DOHH2 (cell line): ENCODE results near the gene SEC63.
"Not testable (repeated sequence)": the region's sequence is repeated elsewhere in the genome, so short reads cannot be mapped to it uniquely, and the experiment has no call there.

ENCODE experiments used
- H3F3A ChIP-seq: fragments of 200-600 bp; sonication (generic), shearing (Covaris generic); 2 replicates; pipeline ENCODE4 v1.6.0; 2016; ENCODE audit warnings: antibody characterized with exemption, mild to moderate bottlenecking; ENCODE audit not compliant: control insufficient read depth, insufficient read depth
- H3K27ac ChIP-seq: fragments of 200-600 bp; sonication (generic); 2 replicates; pipeline ENCODE4 v1.5.1; 2014; ENCODE audit warnings: low read depth, mild to moderate bottlenecking, low read length, moderate library complexity
- H3K27me3 ChIP-seq: fragments of 200-600 bp; sonication (generic); 2 replicates; pipeline ENCODE4 v1.6.1; 2014; ENCODE audit warnings: mild to moderate bottlenecking, low read length, mixed read lengths; ENCODE audit not compliant: control insufficient read depth
- H3K36me3 ChIP-seq: fragments of 200-600 bp; sonication (generic); 2 replicates; pipeline ENCODE4 v1.6.1; 2014; ENCODE audit warnings: mild to moderate bottlenecking, low read length, moderate library complexity, mixed read lengths; ENCODE audit not compliant: control insufficient read depth
- H3K4me1 ChIP-seq: fragments of 200-600 bp; sonication (generic); 2 replicates; pipeline ENCODE4 v1.6.1; 2014; ENCODE audit warnings: mild to moderate bottlenecking, low read length, mixed read lengths; ENCODE audit not compliant: control insufficient read depth
- H3K4me2 ChIP-seq: fragments of 200-600 bp; sonication (generic); 2 replicates; pipeline ENCODE4 v1.6.0; 2014; ENCODE audit warnings: mild to moderate bottlenecking, low read length, moderate library complexity
- H3K4me3 ChIP-seq: fragments of 200-600 bp; sonication (generic); 2 replicates; pipeline ENCODE4 v1.5.1; 2014; ENCODE audit warnings: mild to moderate bottlenecking, low read length, mixed read lengths
- H3K79me2 ChIP-seq: fragments of 200-600 bp; sonication (generic); 2 replicates; pipeline ENCODE4 v1.6.1; 2014; ENCODE audit warnings: mild to moderate bottlenecking, low read length, mixed read lengths; ENCODE audit not compliant: control insufficient read depth
- H3K9me2 ChIP-seq: fragments of 200-600 bp; sonication (generic); replicated peaks from 2 replicates; pipeline ENCODE4 v1.6.1; 2014; ENCODE audit warnings: mild to moderate bottlenecking, low read length, mixed read lengths; ENCODE audit not compliant: control insufficient read depth
- H3K9me3 ChIP-seq: fragments of 200-600 bp; sonication (generic); 2 replicates; pipeline ENCODE4 v1.6.1; 2014; ENCODE audit warnings: antibody characterized with exemption, low read length, mixed read lengths; ENCODE audit not compliant: control insufficient read depth, insufficient read depth
- H4K20me1 ChIP-seq: fragments of 200-600 bp; sonication (generic); 2 replicates; pipeline ENCODE4 v1.6.0; 2014; ENCODE audit warnings: low read depth, mild to moderate bottlenecking, antibody characterized with exemption, low read length, moderate library complexity; ENCODE audit not compliant: control insufficient read depth, insufficient read depth
- EZH2phosphoT487 ChIP-seq: fragments of 200-600 bp; sonication (generic); IDR thresholded peaks from 2 replicates; pipeline ENCODE4 v1.6.1; 2017; ENCODE audit warnings: borderline replicate concordance, mild to moderate bottlenecking, antibody characterized with exemption, low read length, moderate library complexity, mixed read lengths
- TF ChIP-seq, protein P1 (sequence below): fragments of 200-600 bp; sonication (generic); IDR thresholded peaks from one replicate; pipeline ENCODE4 v1.5.1; 2014; ENCODE audit warnings: antibody characterized with exemption, mild to moderate bottlenecking, low read depth, low read length; ENCODE audit not compliant: poor library complexity, severe bottlenecking

Gene SEC63

DNA sequence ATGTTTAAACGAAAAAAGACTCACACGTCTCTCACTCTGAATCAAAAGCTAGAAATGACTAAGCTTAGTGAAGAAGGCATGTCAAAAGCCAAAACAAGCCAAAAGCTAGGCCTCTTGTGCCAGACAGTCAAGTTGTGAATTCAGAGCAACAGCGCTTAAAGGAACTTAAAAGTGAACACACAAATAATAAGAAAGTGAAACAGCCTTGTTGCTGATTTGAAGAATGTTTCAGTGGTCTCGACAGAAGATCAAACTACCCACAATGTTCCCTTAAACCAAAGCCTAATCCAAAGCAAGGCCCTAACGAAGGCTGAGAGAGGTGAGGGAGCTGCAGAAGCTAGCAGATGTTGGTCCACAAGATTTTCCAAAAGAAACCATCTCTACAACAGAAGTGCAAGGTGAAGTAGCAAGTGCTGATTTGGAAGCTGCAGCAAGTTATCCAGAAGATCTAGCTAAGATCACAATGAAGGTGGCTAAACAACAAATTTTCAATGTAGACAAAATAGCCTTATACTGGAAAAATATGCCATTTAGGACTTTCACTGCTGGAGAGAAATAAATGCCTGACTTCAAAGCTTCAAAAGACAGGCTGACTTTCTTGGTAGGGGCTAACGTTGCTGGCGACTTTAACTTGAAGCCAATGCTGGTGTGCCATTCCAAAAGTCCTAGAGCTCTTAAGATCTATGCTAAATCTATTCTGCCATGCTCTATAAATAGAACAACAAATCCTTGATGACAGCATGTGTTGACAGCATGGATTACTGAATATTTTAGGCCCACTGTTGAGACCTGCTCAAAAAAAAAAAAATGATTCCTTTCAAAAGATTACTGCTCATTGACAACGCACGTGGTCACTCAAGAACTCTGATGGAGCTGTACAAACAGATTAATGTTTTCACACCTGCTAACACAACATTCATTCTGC is 40.3 kb downstream of the SEC63 start:
- no peaks in the 10 kb centered on the region for H3K79me2 ChIP-seq
- H3K4me2 ChIP-seq: no peak overlapping the region
- H3K27ac ChIP-seq: no peak overlapping the region
- H3K9me3 ChIP-seq: no peaks in the 10 kb centered on the region
- H4K20me1 ChIP-seq: no peaks in the 10 kb centered on the region
- H3K9me2 ChIP-seq: no peaks in the 10 kb centered on the region
- no peak for TF ChIP-seq EZH2phosphoT487
- TF ChIP-seq, protein P1, sequence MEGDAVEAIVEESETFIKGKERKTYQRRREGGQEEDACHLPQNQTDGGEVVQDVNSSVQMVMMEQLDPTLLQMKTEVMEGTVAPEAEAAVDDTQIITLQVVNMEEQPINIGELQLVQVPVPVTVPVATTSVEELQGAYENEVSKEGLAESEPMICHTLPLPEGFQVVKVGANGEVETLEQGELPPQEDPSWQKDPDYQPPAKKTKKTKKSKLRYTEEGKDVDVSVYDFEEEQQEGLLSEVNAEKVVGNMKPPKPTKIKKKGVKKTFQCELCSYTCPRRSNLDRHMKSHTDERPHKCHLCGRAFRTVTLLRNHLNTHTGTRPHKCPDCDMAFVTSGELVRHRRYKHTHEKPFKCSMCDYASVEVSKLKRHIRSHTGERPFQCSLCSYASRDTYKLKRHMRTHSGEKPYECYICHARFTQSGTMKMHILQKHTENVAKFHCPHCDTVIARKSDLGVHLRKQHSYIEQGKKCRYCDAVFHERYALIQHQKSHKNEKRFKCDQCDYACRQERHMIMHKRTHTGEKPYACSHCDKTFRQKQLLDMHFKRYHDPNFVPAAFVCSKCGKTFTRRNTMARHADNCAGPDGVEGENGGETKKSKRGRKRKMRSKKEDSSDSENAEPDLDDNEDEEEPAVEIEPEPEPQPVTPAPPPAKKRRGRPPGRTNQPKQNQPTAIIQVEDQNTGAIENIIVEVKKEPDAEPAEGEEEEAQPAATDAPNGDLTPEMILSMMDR: no peak
- 0 out of 2 replicates have a peak, but pooled peaks cover 4% of the 10 kb centered on the region for H3K4me1 ChIP-seq
- H3K4me3 ChIP-seq: no peak overlapping the region
- H3K36me3 ChIP-seq: peaks cover 72% of the 10 kb centered on the region
- no peaks in the 10 kb centered on the region for H3K27me3 ChIP-seq
- no peaks in the 10 kb centered on the region for H3F3A ChIP-seq

DNA sequence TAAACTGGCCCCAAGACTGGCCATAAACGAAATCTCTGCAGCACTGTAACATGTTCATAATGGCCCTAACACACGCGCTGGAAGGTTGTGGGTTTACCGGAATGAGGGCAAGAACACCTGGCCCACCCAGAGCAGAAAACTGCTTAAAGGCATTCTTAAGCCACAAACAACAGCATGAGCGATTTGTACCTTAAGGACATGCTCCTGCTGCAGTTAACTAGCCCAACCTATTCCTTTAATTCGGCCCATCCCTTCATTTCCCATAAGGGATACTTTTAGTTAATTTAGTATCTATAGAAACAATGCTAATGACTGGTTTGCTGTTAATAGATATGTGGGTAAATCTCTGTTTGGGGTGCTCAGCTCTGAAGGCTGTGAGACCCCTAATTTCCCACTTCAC is 41.0 kb downstream of the SEC63 start:
- not testable (repeated sequence) for H3K4me1 ChIP-seq, H3K4me3 ChIP-seq, H3K27me3 ChIP-seq, H3K27ac ChIP-seq, H3K4me2 ChIP-seq, H4K20me1 ChIP-seq, H3K79me2 ChIP-seq, H3K9me3 ChIP-seq, H3F3A ChIP-seq, H3K9me2 ChIP-seq
- peaks cover 77% of the 10 kb centered on the region for H3K36me3 ChIP-seq

DNA sequence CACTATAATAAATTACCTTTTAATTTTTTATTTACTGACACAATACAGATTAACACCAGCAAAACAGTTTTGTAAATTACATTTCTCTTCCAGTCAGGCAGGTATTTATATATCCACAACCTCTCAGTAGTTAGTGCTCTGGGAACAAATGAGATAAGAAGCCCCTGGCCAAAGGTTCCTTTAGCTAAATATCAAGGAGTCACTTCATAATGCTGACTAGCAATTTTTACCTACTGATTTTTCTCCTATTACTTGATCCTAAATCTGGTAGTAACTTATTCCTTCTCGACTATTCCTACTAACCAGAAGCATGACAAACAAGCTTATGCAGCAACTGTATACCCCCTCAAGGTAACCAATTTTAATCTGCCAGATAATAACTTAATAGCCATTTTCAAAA is 46.3 kb downstream of the SEC63 start:
- Histone ChIP-seq H3K4me2 (no peak overlapping the region), H3K79me2 (no peaks in the 10 kb centered on the region), H3K4me1 (0 out of 2 replicates have a peak, but pooled peaks cover 4% of the 10 kb centered on the region), H3K27me3 (no peaks in the 10 kb centered on the region), H4K20me1 (no peaks in the 10 kb centered on the region), H3F3A (no peaks in the 10 kb centered on the region), H3K4me3 (no peak overlapping the region), H3K9me3 (no peaks in the 10 kb centered on the region), H3K27ac (no peak overlapping the region), H3K36me3 (peaks cover 77% of the 10 kb centered on the region), H3K9me2 (no peaks in the 10 kb centered on the region)
- no peak for TF ChIP-seq EZH2phosphoT487
- TF ChIP-seq, protein P1: no peak

DNA sequence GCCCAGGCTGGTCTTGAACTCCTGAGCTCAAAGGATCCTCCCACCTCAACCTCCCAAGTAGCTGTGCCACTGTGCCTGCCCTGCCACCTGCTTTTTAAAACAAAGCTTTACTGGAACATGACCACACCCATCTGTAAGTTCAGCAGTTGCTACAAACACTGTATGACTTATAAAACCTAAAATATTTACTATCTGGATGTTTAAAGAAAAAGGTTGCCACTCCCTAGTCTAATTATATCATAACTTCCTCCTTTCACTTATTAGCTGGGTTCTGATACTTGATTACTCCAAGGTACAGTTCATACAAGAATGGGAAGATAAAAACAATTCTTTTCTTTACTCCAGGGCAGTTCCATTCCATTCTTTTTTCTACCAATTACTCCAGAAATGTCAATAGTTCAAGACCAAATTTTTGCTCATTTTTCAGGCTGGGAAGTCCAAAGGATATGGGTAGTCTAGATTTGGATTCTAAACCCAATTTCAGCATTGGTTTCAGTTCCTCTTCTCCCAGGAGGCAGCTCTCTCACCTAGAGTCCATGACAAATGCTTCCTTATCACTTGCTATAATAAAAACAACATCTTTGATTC is 63.1 kb downstream of the SEC63 start:
- no peaks in the 10 kb centered on the region for H3K9me2 ChIP-seq
- H4K20me1 ChIP-seq: no peaks in the 10 kb centered on the region
- peak overlapping the region; percentile 41 for H3K4me2 ChIP-seq
- H3K27ac ChIP-seq: peak overlapping the region; percentile 58
- H3K27me3 ChIP-seq: no peaks in the 10 kb centered on the region
- peaks cover 69% of the 10 kb centered on the region for H3K36me3 ChIP-seq
- H3K4me3 ChIP-seq: peak overlapping the region; percentile 4; the same call in 1 of the 2 replicates
- H3K4me1 ChIP-seq: peaks cover 23% of the 10 kb centered on the region
- no peak for TF ChIP-seq EZH2phosphoT487
- TF ChIP-seq, protein P1: no peak
- H3K9me3 ChIP-seq: no peaks in the 10 kb centered on the region
- H3K79me2 ChIP-seq: no peaks in the 10 kb centered on the region
- H3F3A ChIP-seq: peaks cover 8% of the 10 kb centered on the region

DNA sequence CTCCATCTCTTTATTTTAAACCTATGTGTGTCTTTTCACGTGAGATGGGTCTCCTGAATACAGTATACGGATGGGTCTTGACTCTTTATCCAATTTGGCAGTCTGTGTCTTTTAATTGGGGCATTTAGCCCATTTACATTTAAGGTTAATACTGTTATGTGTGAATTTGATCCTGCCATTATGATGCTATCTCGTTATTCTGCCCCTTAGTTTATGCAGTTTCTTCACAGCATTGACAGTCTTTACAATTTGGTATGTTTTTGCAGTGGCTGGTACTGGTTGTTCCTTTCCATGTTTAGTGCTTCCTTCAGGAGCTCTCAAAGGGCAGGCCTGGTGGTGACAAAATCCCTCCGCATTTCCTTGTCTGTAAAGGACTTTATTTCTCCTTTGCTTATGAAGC is 67.6 kb downstream of the SEC63 start:
- peaks cover 53% of the 10 kb centered on the region for H3K36me3 ChIP-seq
- not testable (repeated sequence) for H3K9me2 ChIP-seq, H3K4me2 ChIP-seq, H4K20me1 ChIP-seq, H3K27ac ChIP-seq, H3K79me2 ChIP-seq, H3K27me3 ChIP-seq, H3F3A ChIP-seq, H3K4me3 ChIP-seq, H3K9me3 ChIP-seq
- peaks cover 22% of the 10 kb centered on the region for H3K4me1 ChIP-seq
